GM21723 (cell line): Measurements from ENCODE around the gene CDH13.

Source experiments
- ATAC-seq: cut with Tn5 transposase; IDR thresholded peaks from one replicate; pipeline ENCODE4 v1.9.1; 2021; ENCODE audit warnings: mild to moderate bottlenecking, moderate library complexity; ENCODE audit not compliant: unreplicated experiment

Gene CDH13

GRCh38 chr16:83095941-83096692, 469.3 kb downstream of the CDH13 start:
- no peak for ATAC-seq

- ATAC-seq = no peak
Observed at GRCh38 chr16:83098536-83098935, 471.8 kb downstream of the CDH13 start.

- no peak for ATAC-seq
Observed at GRCh38 chr16:83100679-83101078, 473.9 kb downstream of the CDH13 start.

- ATAC-seq = no peak
Observed at GRCh38 chr16:83102336-83102735, 475.6 kb downstream of the CDH13 start.

- ATAC-seq = no peak
Observed at GRCh38 chr16:83105279-83106077, 478.7 kb downstream of the CDH13 start.

GRCh38 chr16:83109490-83110125, 482.8 kb downstream of the CDH13 start:
- ATAC-seq = no peak

GRCh38 chr16:83110269-83110668, 483.5 kb downstream of the CDH13 start:
- no peak for ATAC-seq

- ATAC-seq = no peak
Observed at GRCh38 chr16:83113317-83113716, 486.5 kb downstream of the CDH13 start.

GRCh38 chr16:83113811-83114210, 487.0 kb downstream of the CDH13 start:
- ATAC-seq = no peak

GRCh38 chr16:83115491-83116232, 488.9 kb downstream of the CDH13 start:
- no peak for ATAC-seq

- ATAC-seq = no peak
Observed at GRCh38 chr16:83116274-83116892, 489.6 kb downstream of the CDH13 start.

- ATAC-seq = no peak
Observed at GRCh38 chr16:83117810-83118209, 491.0 kb downstream of the CDH13 start.

GRCh38 chr16:83118365-83118764, 491.6 kb downstream of the CDH13 start:
- ATAC-seq = no peak

GRCh38 chr16:83125999-83126568, 499.3 kb downstream of the CDH13 start:
- no peak for ATAC-seq

- no peak for ATAC-seq
Observed at GRCh38 chr16:83128041-83128440, 501.3 kb downstream of the CDH13 start.

GRCh38 chr16:83130039-83130438, 503.3 kb downstream of the CDH13 start:
- ATAC-seq = no peak

GRCh38 chr16:83134638-83135037, 507.9 kb downstream of the CDH13 start:
- ATAC-seq = no peak

GRCh38 chr16:83136419-83136818, 509.6 kb downstream of the CDH13 start:
- ATAC-seq = no peak

GRCh38 chr16:83136924-83137323, 510.2 kb downstream of the CDH13 start:
- no peak for ATAC-seq

GRCh38 chr16:83137326-83137781, 510.6 kb downstream of the CDH13 start:
- ATAC-seq = no peak
